Tibial artery (tissue), 4 donors: ENCODE measurements around the gene AIRE.
"Not testable (repeated sequence)": the region's sequence is repeated elsewhere in the genome, so short reads cannot be mapped to it uniquely, and the experiment has no call there.

Source experiments
- DNase-seq, 2 donors: peaks; one replicate each; pipeline ENCODE4 v3.0.0-alpha.2; 2019
- H3K27ac ChIP-seq, 2 donors: fragments of 200-600 bp; sonication (generic) in 1 of 2; 1 replicate in 1 of 2; 2 replicates in 1 of 2; pipeline ENCODE4 v1.5.1; 2018 to 2019; ENCODE audit warnings: mild to moderate bottlenecking in 1 of 2
- H3K27me3 ChIP-seq, 2 donors: fragments of 200-600 bp; sonication (generic) in 1 of 2; one replicate each; pipeline versions ENCODE4 v1.5.1 to v1.6.0; 2016 to 2019
- H3K36me3 ChIP-seq, 3 donors: fragments of 200-600 bp; sonication (generic) in 2 of 3; one replicate each; pipeline ENCODE4 v1.5.1; 2016 to 2019; ENCODE audit warnings: mild to moderate bottlenecking in 2 of 3
- H3K4me1 ChIP-seq, 4 donors: fragments of 200-600 bp; sonication (generic) in 2 of 4; 1 replicate in 3 of 4; 2 replicates in 1 of 4; pipeline ENCODE4 v1.5.1; 2016 to 2019
- H3K4me3 ChIP-seq, 2 donors: fragments of 200-600 bp; sonication (generic) in 1 of 2; 1 replicate in 1 of 2; 2 replicates in 1 of 2; pipeline ENCODE4 v1.5.1; 2018 to 2019; ENCODE audit warnings: mild to moderate bottlenecking in 2 of 2
- H3K9me3 ChIP-seq, 3 donors: fragments of 200-600 bp; sonication (generic) in 1 of 3; one replicate each; pipeline ENCODE4 v1.5.1; 2016 to 2019
- CTCF ChIP-seq, 2 experiments: fragments of 200-600 bp in 1 of 2; fragments of 450-650 bp in 1 of 2; IDR thresholded peaks; one replicate each; pipeline ENCODE4 v1.5.1; 2017 to 2019; ENCODE audit warnings: antibody characterized with exemption in 2 of 2, mild to moderate bottlenecking in 1 of 2, moderate library complexity in 1 of 2
- intact Hi-C: fragments of 100-400 bp; cut with DNase I; formaldehyde crosslinking; loops from one replicate; pipeline ENCODE4 v1.15.0; 2023; ENCODE audit warnings: low total_unique reads

The AIRE gene

GRCh38 chr21:44275041-44275440, 10.6 kb upstream of the AIRE start:
- H3K27me3 ChIP-seq: peaks cover 0 to 20% of the 10 kb centered on the region in 2 donors
- H3K9me3 ChIP-seq: peaks cover 0 to 3% (median 0%) of the 10 kb centered on the region in 3 donors
- TF ChIP-seq CTCF (IDR thresholded peaks at IDR 0.05): no peak
- no peaks in the 10 kb centered on the region for H3K4me1 ChIP-seq
- no peak overlapping the region for H3K27ac ChIP-seq
- DNase-seq: no peak
- H3K4me3 ChIP-seq: no peak overlapping the region
- intact Hi-C loops: no loop called here
- H3K36me3 ChIP-seq: no peaks in the 10 kb centered on the region

- Histone ChIP-seq H3K4me1 (no peaks in the 10 kb centered on the region), H3K9me3 (peaks cover 0 to 3% (median 0%) of the 10 kb centered on the region in 3 donors), H3K27ac (no peak overlapping the region), H3K27me3 (peaks cover 0 to 11% of the 10 kb centered on the region in 2 donors), H3K4me3 (no peak overlapping the region), H3K36me3 (no peaks in the 10 kb centered on the region)
- no peak for DNase-seq
- intact Hi-C loops: no loop called here
- TF ChIP-seq CTCF (IDR thresholded peaks at IDR 0.05): no peak
Measured at GRCh38 chr21:44279354-44280260, 6.1 kb upstream of the AIRE start.

- Histone ChIP-seq H3K36me3 (no peaks in the 10 kb centered on the region), H3K9me3 (no peaks in the 10 kb centered on the region), H3K27ac (no peak overlapping the region), H3K4me1 (peaks cover 0 to 11% (median 4%) of the 10 kb centered on the region in 4 donors), H3K27me3 (peaks cover 0 to 33% of the 10 kb centered on the region in 2 donors), H3K4me3 (no peak overlapping the region)
- no peak for TF ChIP-seq CTCF (IDR thresholded peaks at IDR 0.05)
- intact Hi-C loops: no loop called here
- DNase-seq: no peak
Measured at GRCh38 chr21:44281801-44282200, 3.9 kb upstream of the AIRE start.

GRCh38 chr21:44282370-44282769, 3.3 kb upstream of the AIRE start:
- no peak overlapping the region for H3K27ac ChIP-seq
- H3K4me1 ChIP-seq: peaks cover 0 to 11% (median 4%) of the 10 kb centered on the region in 4 donors
- H3K4me3 ChIP-seq: no peak overlapping the region
- intact Hi-C loops: no loop called here
- TF ChIP-seq CTCF (IDR thresholded peaks at IDR 0.05): no peak
- DNase-seq: no peak
- no peaks in the 10 kb centered on the region for H3K36me3 ChIP-seq
- no peaks in the 10 kb centered on the region for H3K9me3 ChIP-seq
- peaks cover 0 to 39% of the 10 kb centered on the region in 2 donors for H3K27me3 ChIP-seq

GRCh38 chr21:44283211-44283785, 2.4 kb upstream of the AIRE start:
- DNase-seq, H3K4me3 ChIP-seq, H3K36me3 ChIP-seq, intact Hi-C loops, H3K27ac ChIP-seq, H3K9me3 ChIP-seq: not testable (repeated sequence)
- peaks cover 0 to 11% (median 4%) of the 10 kb centered on the region in 4 donors for H3K4me1 ChIP-seq
- H3K27me3 ChIP-seq: peaks cover 0 to 48% of the 10 kb centered on the region in 2 donors

GRCh38 chr21:44283948-44284347, 1.7 kb upstream of the AIRE start:
- Histone ChIP-seq H3K36me3 (no peaks in the 10 kb centered on the region), H3K27me3 (peaks cover 0 to 50% of the 10 kb centered on the region in 2 donors), H3K4me3 (no peak overlapping the region), H3K4me1 (peaks cover 0 to 11% (median 4%) of the 10 kb centered on the region in 4 donors), H3K27ac (no peak overlapping the region), H3K9me3 (no peaks in the 10 kb centered on the region)
- TF ChIP-seq CTCF (IDR thresholded peaks at IDR 0.05): no peak
- no peak for DNase-seq
- intact Hi-C loops: no loop called here
